CD4-positive, alpha-beta T cell treated with Interleukin-1 beta for 1 hour (primary cell): ENCODE measurements around the gene ESPN.

Source experiments
- DNase-seq, 2 donors: peaks; one replicate each; pipeline ENCODE4 v3.0.0-alpha.2; 2020 to 2022

Gene ESPN

DNA sequence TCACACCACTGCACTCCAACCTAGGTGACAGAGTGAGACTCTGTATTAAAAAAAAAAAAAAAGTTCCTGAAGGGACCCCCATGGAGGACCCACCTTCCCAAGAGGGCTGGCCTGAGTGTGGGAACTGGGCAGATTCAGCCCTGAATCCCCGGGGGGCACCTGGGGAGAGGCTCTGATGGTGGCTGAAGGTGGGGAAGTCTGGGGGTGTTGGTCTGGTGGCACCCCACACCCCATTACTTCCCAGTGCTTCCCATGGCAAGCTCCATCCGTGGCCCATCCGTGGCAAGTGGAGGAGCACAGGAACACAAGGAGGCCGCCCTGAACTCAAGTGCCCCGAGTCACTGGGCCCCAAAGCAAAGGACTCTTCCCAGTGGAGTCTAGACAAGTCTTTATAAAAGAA, 42.2 kb downstream of the ESPN start:
- DNase-seq = no peak

DNA sequence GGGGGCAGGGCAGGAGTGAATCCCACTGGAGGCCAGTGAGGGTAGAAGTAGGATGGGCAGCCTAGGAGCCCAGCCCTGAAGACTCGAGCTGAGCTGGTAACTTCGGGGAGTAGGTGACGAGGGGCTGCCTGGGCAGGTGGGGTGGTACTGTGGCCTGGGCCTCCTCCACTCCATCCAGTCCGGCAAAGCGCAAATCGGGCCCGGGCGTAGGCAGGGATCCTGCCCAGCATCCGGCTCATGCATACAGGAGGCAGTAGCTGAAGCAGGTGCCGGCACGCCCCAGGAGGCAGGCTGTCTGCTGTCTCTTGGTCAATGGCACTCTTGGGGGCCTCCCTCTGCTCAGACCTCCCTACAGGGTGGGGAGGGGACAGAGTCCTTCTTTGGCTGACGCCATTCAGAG, 42.6 kb downstream of the ESPN start:
- no peak for DNase-seq

- DNase-seq = no peak
These were observed 43.4 kb downstream of the ESPN start for GRCh38 chr1:6467744-6468688.

- DNase-seq = no peak
These were observed 44.3 kb downstream of the ESPN start for GRCh38 chr1:6468729-6469461.

DNA sequence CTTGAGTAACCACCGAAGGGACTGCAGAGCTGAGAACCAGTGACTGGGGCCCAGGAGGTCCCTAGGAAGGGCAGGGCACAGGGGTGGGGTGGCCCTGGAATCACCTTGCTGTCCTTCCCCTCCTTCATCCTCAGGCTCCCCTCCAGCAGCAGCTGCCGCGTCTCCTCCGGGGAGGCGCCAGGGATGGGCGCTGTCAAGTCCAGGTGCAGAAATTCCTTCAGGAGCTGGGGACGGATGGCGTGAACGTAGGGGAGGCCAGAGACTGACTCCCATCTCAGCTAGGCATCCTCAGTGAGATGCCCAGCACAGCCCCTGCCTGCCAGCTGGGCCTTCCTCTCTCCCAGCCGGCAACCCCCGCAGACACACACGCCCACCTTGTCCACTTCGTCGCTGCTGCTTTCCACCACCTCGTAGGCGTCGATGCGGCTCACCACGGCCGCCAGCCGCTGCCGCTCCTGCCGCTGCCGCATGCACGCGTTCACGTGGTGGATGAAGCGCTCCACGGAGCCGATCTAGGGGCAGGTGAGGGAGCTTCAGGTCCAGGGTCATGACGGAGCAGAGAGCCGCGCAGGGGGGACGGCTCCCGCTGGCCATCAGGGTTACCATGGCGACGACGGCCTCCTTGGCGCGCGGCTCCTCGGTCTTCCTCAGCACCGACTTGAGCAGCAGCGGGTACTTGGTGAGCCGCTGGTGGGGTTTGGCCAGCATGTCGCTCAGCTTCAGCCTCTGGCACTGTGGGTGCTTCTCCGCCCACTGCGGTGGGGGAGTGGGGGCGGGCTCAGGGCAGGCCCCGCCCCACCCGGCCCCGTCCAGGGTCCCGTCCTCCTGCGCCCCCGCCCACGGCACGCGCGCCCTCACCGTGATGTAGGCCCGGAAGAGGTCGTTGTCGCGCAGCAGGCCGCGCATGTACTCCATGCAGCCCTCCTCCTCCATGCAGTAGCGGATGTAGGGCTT, 45.8 kb downstream of the ESPN start:
- DNase-seq = peak in 1 of 2 donors; percentile 18

GRCh38 chr1:6471086-6471969, 46.8 kb downstream of the ESPN start:
- peak in 1 of 2 donors; percentile 46 for DNase-seq

DNA sequence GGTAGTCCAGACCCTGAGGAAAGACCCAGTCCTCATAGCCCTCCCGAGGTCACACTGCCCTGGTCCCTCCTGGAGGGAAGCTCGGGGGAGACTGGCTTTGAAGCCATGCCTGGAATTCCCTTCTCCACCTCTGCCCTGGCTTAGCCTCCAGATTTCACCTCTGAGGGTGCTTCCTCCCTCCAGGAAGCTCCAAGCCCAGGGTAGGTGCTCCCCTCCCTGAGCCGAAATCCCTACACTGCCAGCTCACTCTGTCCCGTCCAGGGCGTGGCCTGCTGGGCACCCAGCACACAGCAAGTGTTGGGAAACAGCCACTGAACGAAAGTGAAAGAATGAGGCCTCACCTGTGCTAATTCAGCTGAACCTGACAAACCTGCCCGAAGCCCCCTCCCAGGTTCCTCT, 47.4 kb downstream of the ESPN start:
- DNase-seq = no peak

DNA sequence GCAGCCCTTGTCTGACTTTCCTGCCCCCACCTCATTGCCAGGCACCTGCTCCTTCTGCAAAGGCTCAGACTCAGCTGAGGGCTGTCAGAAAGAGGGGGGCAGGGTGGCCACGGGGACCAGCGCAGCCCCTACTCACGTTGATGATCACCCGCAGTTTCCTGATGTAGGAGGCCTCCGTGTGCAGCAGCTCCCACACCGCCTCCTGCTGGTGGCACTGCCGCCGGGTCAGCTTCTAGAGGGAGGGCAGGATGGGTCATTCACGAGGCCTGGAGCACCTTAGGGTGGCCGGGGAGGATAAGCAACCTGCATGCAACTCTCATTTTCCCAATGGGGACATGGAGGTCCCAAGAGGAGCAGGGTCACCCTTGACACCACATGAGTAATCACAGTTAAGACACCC, 47.8 kb downstream of the ESPN start:
- DNase-seq = no peak

DNA sequence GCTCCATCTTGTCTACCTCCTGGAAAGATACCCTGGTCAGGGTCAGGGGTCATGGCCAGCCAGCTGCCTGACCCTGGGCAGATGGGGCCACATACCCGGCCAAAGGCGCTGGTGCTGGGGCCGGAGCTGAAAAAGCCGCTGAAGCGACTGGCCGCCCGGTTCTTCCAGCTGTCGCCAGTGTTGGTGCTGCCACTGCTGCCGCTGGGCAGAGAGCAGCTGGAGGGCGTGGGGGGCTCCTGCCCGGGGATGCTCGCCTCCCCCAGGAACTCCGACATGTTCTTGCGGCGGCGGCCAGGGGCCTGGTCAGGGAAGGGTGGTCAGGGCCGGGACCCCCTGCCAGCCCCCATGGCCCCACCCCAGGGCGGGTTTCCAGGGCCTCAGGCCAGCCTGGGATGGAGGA, 48.6 kb downstream of the ESPN start:
- no peak for DNase-seq

DNA sequence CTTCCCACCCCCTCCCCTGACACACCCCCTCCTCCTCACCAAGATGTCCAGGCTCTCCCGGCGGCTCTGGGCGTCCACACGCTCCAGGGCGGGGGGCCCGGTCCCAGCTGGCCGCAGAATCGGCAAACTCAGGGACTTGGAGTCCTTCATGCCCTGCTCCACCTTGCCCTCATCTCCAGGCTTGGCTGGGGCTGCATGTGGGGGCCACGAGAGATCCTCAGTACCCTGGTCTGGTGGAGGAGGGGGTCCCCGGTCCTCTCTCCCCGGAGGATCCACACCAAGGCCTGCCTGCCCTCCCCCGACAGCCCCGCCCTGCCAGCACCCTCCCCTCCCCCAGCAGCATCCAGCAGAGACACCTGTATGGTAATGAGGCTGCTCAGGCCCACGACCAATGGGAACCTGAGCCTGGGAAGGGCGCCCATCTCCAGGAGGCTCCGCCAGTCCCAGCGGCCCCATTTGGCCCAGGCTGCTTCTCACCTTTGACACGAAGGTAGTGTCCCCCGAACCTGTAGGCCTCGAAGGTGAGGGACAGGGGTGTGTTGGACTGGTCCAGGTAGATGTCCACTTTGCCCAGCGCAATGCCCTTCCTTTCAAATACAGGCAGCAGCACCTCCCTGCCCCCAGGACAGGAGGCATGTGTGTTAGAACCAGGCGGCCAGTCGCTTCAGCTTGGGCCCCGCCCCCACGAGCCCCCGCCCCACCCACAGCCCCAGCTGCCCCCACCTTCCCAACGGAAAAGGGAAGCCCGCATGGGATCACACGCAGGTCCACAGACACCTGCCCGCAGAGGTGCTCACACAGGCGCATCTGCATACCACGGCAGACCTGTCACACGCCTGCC, 49.6 kb downstream of the ESPN start:
- DNase-seq = no peak

- no peak for DNase-seq
These were observed 50.3 kb downstream of the ESPN start for GRCh38 chr1:6474815-6475282.

DNA sequence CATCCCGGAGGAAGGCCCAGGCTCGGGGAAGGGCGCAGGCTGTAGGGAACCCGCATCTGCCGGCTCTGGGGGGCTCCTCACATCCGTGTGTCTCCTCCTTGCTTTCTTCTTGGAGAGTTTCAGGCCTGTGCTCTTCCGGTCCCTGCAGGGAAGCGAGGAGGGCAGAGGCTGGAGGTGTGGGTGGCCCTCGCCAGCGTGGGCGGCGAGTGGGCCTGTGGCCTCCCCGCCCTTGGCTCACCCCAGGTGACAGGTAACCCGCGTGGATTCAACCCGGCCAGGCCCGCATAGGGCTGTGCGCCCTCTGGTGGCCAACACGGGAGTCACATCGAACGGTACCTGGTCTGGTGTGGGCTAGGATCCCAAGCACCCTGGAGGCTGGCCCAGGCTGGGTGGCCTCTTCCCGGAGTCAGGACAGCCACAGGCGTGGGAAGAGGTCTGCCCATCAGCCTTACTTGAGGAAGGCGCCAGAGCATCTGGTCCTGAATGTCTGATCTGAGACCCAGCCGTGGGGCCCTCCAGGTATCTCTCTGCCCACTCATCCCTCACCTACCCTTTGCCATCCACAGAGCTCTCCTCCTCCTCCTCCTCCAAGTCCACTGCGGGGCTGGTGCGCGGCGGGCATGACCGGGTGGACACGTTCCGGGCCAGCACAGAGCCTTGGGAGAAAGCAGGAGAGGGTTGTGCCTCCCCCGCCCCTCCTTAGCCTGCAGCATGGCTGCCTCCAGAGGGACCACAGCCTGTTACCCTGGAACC, 51.0 kb downstream of the ESPN start:
- peak; percentile 75 to 86 for DNase-seq

DNA sequence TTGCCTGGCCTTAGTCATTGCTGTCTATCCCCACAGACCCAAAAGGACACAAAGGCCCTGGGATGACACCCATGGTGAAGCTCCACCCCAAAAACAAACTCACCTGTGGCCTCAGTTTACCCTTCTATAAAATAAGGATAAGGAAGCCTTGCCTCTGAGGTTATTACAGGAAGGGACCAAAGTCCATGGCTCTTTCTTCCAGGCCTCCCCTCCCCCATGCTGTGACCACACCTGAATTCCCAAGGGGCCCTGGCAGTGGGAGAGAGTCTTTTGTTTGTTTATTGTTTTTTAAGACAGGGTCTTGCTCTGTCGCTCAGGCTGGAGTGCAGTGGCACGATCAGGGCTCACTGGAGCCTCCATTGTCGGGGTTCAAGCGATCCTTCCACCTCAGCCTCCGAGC, 51.9 kb downstream of the ESPN start:
- no peak for DNase-seq

DNA sequence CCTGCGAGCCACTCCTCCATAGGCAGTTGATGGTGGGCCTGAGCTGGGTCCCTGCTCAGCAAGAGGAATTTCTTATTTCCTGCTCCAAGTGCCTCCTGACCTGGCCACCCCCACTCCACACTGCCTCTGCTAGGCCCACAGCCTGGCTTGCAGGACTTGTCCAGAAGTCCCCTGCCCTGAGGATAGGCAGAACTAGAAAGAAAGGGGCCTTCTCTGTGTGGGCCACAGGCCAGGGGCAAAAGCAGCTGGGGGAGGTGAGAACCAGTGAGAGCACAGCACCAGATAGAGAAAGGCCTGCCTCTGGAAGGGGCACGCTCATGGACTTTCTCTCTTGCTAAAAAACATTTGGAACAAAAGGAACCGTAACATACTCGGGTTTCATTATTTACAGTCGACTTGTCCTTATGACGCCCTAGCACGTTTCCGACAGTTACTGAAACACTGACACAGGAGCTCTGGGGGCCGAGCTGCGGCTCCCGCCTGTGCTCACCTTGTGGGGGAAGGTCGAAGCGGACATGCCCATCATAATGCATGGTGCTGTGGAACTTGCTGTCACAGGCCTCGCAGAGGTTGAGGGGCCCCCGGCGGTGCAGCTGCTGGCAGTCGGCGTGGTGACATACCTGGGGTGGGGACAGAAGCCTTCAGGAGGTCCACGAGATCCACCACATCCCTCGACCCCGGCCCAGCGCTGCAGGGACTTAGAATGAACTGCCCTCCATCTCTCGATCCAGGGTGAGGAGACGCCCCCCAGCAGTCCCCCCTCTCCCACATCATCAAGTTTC, 52.7 kb downstream of the ESPN start:
- no peak for DNase-seq

- DNase-seq = no peak
These were observed 57.2 kb downstream of the ESPN start for GRCh38 chr1:6481820-6482219.

DNA sequence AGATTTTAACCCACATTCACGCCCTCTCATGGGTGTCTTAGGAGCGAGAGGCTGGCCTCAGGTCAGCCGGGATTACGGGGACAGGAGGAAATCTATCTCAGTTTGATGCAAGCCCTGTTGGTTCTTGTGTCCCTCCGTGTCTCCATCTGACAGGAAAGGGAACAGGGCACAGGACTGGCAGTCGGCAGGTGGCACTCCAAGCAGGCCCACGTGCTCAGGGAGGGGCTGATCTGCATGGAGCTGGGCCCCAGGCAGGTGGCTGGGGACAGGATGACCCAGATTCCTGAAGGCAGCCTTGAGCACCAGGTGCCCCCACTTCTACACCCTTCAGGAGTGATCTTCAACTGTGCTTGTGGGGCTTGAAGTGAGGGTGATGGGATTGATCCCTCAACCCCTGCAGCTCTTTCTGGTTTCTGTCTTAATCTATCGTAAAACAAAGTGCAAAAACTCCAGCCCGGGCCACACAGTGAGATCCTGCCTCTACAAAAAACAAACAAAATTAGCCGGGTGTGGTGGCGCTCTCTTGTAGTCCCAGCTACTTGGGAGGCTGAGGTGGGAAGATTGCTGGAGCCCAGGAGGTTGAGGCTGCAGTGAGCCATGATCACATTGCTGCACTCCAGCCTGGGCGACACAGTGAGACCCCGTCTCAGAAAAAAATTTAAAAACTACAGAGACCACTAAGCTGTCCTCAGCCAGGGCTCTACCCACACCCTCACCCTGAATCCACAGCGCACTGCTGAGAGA, 58.6 kb downstream of the ESPN start:
- no peak for DNase-seq

DNA sequence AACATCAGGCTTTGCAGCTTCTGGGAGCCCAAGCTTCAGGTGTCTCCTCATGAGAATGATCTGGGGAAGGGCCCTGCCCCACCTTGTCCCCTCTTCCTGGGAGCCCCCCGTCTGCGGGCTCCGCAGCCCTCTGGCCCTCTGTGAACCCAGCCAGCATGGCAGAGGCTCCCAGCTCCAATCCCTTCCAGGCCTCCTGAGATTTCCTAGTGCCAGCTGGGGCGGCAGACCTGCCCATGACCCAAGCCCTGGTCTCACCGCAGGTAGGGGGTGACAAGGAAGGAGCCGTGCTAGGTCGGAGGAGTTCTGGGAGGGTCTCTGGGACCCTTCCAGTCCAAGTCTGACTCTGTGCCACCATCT, 59.2 kb downstream of the ESPN start:
- DNase-seq = no peak

DNA sequence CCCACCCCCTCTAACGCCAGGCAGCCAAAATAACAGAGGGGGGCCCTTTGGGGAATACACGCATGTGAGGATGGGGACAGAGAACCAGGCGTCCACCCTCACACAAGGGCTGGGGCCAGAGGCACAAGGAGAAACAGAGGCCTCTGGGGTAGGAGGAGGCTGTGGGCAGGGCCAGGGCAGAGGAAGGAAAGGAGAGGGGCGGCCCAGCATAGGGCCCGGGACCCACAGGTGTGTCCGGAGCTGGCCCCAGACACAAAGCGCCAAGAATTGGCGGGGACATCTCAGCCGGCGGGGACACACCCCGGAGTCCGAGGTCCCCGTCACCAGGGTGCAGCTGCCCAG, 60.2 kb downstream of the ESPN start:
- DNase-seq = no peak
